Measurements from ENCODE around the gene AP3S2. TPM values are rescaled to one million over a fixed set of nuclear protein-coding genes. Genes with fewer than 3 reads are reported as not detected.

The AP3S2 gene
- total and polyA plus RNA-seq, 2 experiments from 2014 or later, result 9.4 to 93.3 TPM

DNA sequence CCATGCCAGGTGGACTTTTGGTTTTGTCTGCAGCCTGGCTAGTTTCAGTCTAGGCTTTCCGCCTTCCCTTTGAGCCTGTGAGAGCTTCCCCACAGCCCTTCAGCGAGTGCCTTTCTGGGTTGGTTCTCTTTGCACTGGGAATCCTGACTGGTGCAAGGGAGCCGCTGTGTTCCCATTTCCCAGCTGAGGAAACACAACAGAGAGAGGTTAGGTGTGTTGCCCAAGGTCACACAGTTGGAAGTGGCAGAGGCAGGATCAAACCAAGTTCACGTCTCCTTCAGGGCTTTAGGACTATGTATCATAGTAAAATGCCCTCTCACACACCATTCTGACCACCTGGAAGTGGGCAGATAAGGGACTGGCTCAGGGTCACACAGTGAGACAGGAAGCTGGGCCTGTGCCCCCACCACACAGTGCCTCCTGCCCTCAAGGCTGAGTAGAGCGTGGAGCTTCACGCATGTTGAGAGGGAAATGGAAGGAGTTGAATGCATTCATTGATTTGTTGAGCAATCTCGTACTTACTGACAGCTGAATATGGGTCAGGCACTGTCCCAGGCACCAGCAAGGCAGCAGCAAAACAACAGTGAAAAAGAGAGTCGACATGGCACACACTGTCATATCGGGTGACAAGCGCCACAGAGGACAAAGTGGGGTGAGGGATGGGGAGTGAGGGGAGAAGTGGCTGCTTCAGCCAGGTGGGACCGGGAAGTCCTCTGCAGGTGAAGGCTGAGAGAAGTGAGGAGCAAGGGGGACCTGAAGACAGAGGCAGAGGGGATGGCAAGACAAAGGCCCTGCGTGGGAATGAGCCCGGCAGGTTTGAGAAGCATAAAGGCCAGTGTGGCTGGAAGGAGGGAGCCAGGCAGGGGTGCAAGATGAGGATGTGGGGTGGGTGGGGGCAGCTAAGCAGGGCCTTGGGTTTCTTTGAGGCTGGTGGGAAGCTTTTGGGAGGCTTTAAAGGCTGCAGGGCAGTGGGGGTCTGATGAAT lies 66.8 kb downstream of the AP3S2 start:
- no peaks in the 10 kb centered on the region; the same call in 1 of the 2 replicates for H3K4me1 ChIP-seq (ENCODE audit: insufficient read depth)
- TF ChIP-seq EZH2 (IDR thresholded peaks at IDR 0.05; ENCODE audit: low read depth, unreplicated experiment), result no peak
- no peak for TF ChIP-seq STAT1 (IDR thresholded peaks at IDR 0.05; ENCODE audit: unreplicated experiment)
- TF ChIP-seq ZNF331 (CRISPR knock-in tag; IDR thresholded peaks at IDR 0.05; ENCODE audit: low read depth), result no peak
- TF ChIP-seq NANOG (IDR thresholded peaks at IDR 0.05; ENCODE audit: borderline replicate concordance), result no peak
- TF ChIP-seq CREB1 (CRISPR knock-in tag; IDR thresholded peaks at IDR 0.05; ENCODE audit: low read depth), result no peak
- TF ChIP-seq, protein P1, sequence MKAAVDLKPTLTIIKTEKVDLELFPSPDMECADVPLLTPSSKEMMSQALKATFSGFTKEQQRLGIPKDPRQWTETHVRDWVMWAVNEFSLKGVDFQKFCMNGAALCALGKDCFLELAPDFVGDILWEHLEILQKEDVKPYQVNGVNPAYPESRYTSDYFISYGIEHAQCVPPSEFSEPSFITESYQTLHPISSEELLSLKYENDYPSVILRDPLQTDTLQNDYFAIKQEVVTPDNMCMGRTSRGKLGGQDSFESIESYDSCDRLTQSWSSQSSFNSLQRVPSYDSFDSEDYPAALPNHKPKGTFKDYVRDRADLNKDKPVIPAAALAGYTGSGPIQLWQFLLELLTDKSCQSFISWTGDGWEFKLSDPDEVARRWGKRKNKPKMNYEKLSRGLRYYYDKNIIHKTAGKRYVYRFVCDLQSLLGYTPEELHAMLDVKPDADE (IDR thresholded peaks at IDR 0.05), result no peak
- TF ChIP-seq, protein P2, sequence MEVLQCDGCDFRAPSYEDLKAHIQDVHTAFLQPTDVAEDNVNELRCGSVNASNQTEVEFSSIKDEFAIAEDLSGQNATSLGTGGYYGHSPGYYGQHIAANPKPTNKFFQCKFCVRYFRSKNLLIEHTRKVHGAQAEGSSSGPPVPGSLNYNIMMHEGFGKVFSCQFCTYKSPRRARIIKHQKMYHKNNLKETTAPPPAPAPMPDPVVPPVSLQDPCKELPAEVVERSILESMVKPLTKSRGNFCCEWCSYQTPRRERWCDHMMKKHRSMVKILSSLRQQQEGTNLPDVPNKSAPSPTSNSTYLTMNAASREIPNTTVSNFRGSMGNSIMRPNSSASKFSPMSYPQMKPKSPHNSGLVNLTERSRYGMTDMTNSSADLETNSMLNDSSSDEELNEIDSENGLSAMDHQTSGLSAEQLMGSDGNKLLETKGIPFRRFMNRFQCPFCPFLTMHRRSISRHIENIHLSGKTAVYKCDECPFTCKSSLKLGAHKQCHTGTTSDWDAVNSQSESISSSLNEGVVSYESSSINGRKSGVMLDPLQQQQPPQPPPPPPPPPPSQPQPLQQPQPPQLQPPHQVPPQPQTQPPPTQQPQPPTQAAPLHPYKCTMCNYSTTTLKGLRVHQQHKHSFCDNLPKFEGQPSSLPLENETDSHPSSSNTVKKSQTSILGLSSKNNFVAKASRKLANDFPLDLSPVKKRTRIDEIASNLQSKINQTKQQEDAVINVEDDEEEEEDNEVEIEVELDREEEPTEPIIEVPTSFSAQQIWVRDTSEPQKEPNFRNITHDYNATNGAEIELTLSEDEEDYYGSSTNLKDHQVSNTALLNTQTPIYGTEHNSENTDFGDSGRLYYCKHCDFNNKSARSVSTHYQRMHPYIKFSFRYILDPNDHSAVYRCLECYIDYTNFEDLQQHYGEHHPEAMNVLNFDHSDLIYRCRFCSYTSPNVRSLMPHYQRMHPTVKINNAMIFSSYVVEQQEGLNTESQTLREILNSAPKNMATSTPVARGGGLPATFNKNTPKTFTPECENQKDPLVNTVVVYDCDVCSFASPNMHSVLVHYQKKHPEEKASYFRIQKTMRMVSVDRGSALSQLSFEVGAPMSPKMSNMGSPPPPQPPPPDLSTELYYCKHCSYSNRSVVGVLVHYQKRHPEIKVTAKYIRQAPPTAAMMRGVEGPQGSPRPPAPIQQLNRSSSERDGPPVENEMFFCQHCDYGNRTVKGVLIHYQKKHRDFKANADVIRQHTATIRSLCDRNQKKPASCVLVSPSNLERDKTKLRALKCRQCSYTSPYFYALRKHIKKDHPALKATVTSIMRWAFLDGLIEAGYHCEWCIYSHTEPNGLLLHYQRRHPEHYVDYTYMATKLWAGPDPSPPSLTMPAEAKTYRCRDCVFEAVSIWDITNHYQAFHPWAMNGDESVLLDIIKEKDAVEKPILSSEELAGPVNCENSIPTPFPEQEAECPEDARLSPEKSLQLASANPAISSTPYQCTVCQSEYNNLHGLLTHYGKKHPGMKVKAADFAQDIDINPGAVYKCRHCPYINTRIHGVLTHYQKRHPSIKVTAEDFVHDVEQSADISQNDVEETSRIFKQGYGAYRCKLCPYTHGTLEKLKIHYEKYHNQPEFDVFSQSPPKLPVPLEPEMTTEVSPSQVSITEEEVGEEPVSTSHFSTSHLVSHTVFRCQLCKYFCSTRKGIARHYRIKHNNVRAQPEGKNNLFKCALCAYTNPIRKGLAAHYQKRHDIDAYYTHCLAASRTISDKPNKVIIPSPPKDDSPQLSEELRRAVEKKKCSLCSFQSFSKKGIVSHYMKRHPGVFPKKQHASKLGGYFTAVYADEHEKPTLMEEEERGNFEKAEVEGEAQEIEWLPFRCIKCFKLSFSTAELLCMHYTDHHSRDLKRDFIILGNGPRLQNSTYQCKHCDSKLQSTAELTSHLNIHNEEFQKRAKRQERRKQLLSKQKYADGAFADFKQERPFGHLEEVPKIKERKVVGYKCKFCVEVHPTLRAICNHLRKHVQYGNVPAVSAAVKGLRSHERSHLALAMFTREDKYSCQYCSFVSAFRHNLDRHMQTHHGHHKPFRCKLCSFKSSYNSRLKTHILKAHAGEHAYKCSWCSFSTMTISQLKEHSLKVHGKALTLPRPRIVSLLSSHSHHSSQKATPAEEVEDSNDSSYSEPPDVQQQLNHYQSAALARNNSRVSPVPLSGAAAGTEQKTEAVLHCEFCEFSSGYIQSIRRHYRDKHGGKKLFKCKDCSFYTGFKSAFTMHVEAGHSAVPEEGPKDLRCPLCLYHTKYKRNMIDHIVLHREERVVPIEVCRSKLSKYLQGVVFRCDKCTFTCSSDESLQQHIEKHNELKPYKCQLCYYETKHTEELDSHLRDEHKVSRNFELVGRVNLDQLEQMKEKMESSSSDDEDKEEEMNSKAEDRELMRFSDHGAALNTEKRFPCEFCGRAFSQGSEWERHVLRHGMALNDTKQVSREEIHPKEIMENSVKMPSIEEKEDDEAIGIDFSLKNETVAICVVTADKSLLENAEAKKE (CRISPR knock-in tag; IDR thresholded peaks at IDR 0.05), result no peak
- TF ChIP-seq ZNF114 (CRISPR knock-in tag; IDR thresholded peaks at IDR 0.05), result no peak
- TF ChIP-seq, protein P3, sequence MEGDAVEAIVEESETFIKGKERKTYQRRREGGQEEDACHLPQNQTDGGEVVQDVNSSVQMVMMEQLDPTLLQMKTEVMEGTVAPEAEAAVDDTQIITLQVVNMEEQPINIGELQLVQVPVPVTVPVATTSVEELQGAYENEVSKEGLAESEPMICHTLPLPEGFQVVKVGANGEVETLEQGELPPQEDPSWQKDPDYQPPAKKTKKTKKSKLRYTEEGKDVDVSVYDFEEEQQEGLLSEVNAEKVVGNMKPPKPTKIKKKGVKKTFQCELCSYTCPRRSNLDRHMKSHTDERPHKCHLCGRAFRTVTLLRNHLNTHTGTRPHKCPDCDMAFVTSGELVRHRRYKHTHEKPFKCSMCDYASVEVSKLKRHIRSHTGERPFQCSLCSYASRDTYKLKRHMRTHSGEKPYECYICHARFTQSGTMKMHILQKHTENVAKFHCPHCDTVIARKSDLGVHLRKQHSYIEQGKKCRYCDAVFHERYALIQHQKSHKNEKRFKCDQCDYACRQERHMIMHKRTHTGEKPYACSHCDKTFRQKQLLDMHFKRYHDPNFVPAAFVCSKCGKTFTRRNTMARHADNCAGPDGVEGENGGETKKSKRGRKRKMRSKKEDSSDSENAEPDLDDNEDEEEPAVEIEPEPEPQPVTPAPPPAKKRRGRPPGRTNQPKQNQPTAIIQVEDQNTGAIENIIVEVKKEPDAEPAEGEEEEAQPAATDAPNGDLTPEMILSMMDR (conservative IDR thresholded peaks at IDR 0.05; ENCODE audit: low read depth in 2 of 2), result no peak
- no peak for TF ChIP-seq JUNB (IDR thresholded peaks at IDR 0.05; ENCODE audit: unreplicated experiment)
- TF ChIP-seq, protein P4, sequence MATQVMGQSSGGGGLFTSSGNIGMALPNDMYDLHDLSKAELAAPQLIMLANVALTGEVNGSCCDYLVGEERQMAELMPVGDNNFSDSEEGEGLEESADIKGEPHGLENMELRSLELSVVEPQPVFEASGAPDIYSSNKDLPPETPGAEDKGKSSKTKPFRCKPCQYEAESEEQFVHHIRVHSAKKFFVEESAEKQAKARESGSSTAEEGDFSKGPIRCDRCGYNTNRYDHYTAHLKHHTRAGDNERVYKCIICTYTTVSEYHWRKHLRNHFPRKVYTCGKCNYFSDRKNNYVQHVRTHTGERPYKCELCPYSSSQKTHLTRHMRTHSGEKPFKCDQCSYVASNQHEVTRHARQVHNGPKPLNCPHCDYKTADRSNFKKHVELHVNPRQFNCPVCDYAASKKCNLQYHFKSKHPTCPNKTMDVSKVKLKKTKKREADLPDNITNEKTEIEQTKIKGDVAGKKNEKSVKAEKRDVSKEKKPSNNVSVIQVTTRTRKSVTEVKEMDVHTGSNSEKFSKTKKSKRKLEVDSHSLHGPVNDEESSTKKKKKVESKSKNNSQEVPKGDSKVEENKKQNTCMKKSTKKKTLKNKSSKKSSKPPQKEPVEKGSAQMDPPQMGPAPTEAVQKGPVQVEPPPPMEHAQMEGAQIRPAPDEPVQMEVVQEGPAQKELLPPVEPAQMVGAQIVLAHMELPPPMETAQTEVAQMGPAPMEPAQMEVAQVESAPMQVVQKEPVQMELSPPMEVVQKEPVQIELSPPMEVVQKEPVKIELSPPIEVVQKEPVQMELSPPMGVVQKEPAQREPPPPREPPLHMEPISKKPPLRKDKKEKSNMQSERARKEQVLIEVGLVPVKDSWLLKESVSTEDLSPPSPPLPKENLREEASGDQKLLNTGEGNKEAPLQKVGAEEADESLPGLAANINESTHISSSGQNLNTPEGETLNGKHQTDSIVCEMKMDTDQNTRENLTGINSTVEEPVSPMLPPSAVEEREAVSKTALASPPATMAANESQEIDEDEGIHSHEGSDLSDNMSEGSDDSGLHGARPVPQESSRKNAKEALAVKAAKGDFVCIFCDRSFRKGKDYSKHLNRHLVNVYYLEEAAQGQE (IDR thresholded peaks at IDR 0.05; ENCODE audit: unreplicated experiment), result no peak
- no peak for TF ChIP-seq EZH2phosphoT487 (IDR thresholded peaks at IDR 0.05; ENCODE audit: unreplicated experiment)
- TF ChIP-seq POLR2AphosphoS5 (IDR thresholded peaks at IDR 0.05; ENCODE audit: low read depth), result no peak
- no peaks in the 10 kb centered on the region for H3K36me3 Mint-ChIP-seq (ENCODE audit: low read depth)
- H3K4me1 Mint-ChIP-seq, result peaks cover 26% of the 10 kb centered on the region
- H3K27me3 ChIP-seq (ENCODE audit: insufficient read depth), result no peaks in the 10 kb centered on the region
- no peak for ATAC-seq
- no peak overlapping the region for H3K27ac ChIP-seq (ENCODE audit: low read depth)
- no peaks in the 10 kb centered on the region; the same call in 2 of the 3 replicates for H3K9me3 Mint-ChIP-seq
- no peak for DNase-seq (ENCODE audit: low spot score)
- no peaks in the 10 kb centered on the region for H3F3A ChIP-seq (replicated peaks; ENCODE audit: low read depth)
- H3K79me2 ChIP-seq (replicated peaks; ENCODE audit: insufficient read depth), result no peaks in the 10 kb centered on the region
- no peak overlapping the region for H3K4me3 Mint-ChIP-seq
- H3K27ac Mint-ChIP-seq, result no peak overlapping the region; the same call in 1 of the 2 replicates
- peaks cover 9% of the 10 kb centered on the region for H3K27me3 Mint-ChIP-seq (ENCODE audit: insufficient read depth, low read depth, poor library complexity)
- no peak overlapping the region for H3K4me3 ChIP-seq
- H3K36me3 ChIP-seq (ENCODE audit: insufficient read depth), result no peaks in the 10 kb centered on the region
- no peaks in the 10 kb centered on the region for H4K20me1 ChIP-seq (replicated peaks; ENCODE audit: insufficient read depth)
- no peak overlapping the region for H3K4me2 ChIP-seq
- H2AFZ ChIP-seq, result no peak overlapping the region
- no peaks in the 10 kb centered on the region for H3K9me2 ChIP-seq (ENCODE audit: insufficient read depth)

Data from GM23338 (cell line).